Activated CD4-positive, alpha-beta T cell treated with anti-CD3 and anti-CD28 coated beads, Interleukin-2, Interleukin-4, amounts not matched to agents 100 ng/mL and 50 ng/mL, durations not matched to agents 16 hours and 8 hours (primary cell): ENCODE results near the gene TAF3.

Source experiments
- DNase-seq: peaks from one replicate; pipeline ENCODE4 v3.0.0-alpha.2; 2020; ENCODE audit warnings: low spot score

TAF3 gene

DNA sequence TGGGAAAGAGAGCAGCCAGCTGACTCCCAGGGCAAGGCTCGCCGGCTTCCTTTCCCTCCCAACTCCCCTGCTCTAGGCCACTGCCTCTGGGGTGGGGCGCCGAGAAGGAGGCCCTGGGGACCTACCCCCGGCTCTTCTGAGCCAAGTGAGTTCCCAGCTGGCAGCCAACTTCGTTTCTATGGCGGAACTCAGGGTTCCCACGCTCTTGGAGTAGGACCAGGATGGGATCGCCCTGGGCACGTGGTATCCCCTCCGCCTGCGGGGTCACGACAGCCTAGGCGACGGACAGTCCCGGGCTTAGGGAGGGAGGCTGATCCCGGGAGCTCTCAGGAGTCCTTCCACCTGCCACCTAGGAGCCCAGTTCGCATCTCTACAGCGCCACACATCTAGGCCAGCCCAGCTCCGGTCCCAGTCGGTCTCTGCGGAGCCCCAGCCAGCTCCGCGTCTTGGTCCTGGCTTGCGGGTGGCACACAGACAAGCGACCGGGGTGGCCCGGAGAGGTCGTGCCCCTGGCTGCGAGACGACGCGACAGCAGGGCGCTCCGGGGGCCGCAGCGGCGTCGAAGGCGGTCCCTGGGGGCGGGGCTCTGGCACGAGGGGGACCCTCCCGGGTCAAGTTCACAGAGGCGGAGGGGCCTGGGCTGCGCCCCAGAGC is 215.6 kb downstream of the TAF3 start:
- DNase-seq = no peak

DNA sequence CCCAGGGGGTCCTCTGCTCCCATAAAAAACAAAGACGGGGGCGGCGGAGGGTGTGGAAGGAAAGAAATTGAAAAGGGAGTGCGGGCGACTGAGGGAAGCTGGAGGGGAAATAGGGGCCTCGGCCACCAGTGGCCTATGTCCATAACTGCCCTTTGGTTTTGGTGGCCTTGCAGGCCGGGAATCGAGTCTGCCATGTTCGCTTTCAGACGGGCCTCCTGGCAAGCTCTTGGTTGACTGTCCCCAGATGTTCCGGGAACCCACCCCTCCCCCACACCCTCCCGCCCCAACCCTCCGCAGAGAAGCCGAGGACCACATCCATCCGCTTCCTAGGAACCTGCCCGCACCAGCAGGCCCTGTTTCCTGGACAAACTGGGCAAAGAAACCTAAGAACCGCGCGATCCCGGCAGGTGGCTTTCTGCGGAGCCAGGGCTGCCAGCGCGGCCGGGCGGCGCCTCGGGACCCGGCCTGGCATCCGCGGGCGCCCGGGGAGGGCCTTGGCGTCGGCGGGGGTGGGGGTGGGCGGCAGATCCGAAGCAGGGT is 216.2 kb downstream of the TAF3 start:
- DNase-seq = no peak

GRCh38 chr10:8035006-8035640 is 216.8 kb downstream of the TAF3 start:
- DNase-seq = no peak

- DNase-seq = no peak
These were observed 217.6 kb downstream of the TAF3 start for GRCh38 chr10:8035641-8036470.

GRCh38 chr10:8036506-8037198 is 218.3 kb downstream of the TAF3 start:
- no peak for DNase-seq

- DNase-seq = no peak
These were observed 219.0 kb downstream of the TAF3 start for GRCh38 chr10:8037199-8037801.

- DNase-seq = no peak
These were observed 219.9 kb downstream of the TAF3 start for GRCh38 chr10:8037941-8038894.

GRCh38 chr10:8039321-8039881 is 221.1 kb downstream of the TAF3 start:
- DNase-seq = no peak

GRCh38 chr10:8040651-8041050 is 222.3 kb downstream of the TAF3 start:
- DNase-seq = no peak

- no peak for DNase-seq
These were observed 223.1 kb downstream of the TAF3 start for GRCh38 chr10:8041284-8041991.

GRCh38 chr10:8041992-8042720 is 223.9 kb downstream of the TAF3 start:
- no peak for DNase-seq

GRCh38 chr10:8042721-8043568 is 224.6 kb downstream of the TAF3 start:
- DNase-seq = no peak

- DNase-seq = no peak
These were observed 225.4 kb downstream of the TAF3 start for GRCh38 chr10:8043569-8044306.

DNA sequence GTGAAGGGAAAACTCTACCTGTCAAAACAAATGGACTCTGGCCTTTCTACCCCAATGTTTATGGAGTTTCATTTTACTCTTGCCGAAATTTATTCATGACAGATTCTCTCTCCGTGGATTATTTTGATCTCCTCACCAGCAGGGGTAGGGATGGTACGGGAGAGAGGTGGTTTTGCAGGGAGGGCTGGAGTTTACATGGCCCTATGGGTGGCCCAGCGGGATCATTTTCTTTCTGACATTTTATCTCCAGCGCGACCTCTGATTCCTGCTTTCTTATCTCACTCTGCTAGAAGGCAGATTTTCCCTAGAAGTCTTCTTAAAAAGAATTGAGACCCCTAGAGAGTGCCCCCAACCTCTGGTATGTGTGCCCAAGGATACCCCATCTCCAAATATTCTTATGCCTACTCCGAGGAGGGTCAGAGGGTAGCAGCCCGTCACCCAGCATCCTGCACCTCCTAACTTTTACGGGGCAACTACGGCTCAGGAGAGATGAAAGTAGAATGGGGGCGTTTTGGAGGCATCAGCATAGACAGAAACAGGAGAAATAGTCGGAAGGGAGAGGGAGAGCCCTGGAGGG is 226.1 kb downstream of the TAF3 start:
- no peak for DNase-seq

DNA sequence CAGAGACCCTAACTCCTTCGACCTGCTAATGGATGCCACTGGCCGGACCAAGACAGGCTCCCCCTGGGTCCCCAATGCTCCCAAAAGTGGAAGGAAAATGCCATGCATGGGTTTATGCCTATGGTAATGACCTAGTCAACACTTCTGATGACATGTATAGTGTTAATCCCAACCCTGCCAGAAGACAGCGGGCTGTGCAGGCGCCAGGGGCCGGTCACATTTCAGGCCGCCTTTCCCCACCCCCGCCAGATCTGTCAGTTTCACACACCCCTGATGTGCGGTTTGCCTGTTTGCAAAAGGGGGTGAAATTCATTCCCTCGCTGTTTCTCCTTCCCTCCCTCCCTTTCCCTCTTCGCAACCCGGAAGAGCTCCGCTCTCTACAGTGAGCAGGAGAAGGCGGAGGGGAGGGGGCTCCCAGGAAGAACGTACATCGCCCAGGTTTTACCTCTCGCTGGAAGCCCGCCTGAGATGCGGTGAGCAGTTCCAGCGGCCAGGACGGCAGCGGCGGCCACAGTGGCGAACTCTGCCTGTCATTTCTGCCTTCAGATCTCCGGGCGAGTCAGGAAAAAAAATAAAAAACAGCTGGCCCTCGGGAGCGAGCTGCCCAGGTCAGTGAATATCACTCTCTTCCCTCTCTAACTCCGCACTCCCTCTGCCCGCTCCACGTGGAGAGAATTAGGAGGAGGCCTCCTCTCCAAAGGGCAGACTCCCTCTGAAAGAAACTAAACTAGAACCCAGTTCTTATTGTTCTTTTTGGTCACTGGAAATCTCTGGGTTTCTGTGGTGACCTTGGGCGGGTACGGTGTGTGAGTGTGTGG is 226.8 kb downstream of the TAF3 start:
- DNase-seq = no peak
